ENCODE data around the gene CDPF1.

CDPF1 gene

GRCh38 chr22:46293577-46294260 is 43.6 kb upstream of the CDPF1 start:
- H3K4me3 ChIP-seq (ENCODE audit: low read length), result no peak overlapping the region
- peak; percentile 78 for DNase-seq (ENCODE audit: low read depth)
- TF ChIP-seq, protein P1, sequence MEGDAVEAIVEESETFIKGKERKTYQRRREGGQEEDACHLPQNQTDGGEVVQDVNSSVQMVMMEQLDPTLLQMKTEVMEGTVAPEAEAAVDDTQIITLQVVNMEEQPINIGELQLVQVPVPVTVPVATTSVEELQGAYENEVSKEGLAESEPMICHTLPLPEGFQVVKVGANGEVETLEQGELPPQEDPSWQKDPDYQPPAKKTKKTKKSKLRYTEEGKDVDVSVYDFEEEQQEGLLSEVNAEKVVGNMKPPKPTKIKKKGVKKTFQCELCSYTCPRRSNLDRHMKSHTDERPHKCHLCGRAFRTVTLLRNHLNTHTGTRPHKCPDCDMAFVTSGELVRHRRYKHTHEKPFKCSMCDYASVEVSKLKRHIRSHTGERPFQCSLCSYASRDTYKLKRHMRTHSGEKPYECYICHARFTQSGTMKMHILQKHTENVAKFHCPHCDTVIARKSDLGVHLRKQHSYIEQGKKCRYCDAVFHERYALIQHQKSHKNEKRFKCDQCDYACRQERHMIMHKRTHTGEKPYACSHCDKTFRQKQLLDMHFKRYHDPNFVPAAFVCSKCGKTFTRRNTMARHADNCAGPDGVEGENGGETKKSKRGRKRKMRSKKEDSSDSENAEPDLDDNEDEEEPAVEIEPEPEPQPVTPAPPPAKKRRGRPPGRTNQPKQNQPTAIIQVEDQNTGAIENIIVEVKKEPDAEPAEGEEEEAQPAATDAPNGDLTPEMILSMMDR (conservative IDR thresholded peaks at IDR 0.05; ENCODE audit: low read length), result no peak; the same call in 1 of the 2 replicates

GRCh38 chr22:46292732-46293131 is 42.6 kb upstream of the CDPF1 start:
- TF ChIP-seq, protein P1 (conservative IDR thresholded peaks at IDR 0.05; ENCODE audit: low read length), result no peak
- no peak for DNase-seq (ENCODE audit: low read depth)
- H3K4me3 ChIP-seq (ENCODE audit: low read length), result no peak overlapping the region

- TF ChIP-seq, protein P1 (conservative IDR thresholded peaks at IDR 0.05; ENCODE audit: low read length), result no peak
- H3K4me3 ChIP-seq (ENCODE audit: low read length), result no peak overlapping the region
- DNase-seq (ENCODE audit: low read depth), result no peak
Measured at GRCh38 chr22:46292173-46292572, 42.1 kb upstream of the CDPF1 start.

DNA sequence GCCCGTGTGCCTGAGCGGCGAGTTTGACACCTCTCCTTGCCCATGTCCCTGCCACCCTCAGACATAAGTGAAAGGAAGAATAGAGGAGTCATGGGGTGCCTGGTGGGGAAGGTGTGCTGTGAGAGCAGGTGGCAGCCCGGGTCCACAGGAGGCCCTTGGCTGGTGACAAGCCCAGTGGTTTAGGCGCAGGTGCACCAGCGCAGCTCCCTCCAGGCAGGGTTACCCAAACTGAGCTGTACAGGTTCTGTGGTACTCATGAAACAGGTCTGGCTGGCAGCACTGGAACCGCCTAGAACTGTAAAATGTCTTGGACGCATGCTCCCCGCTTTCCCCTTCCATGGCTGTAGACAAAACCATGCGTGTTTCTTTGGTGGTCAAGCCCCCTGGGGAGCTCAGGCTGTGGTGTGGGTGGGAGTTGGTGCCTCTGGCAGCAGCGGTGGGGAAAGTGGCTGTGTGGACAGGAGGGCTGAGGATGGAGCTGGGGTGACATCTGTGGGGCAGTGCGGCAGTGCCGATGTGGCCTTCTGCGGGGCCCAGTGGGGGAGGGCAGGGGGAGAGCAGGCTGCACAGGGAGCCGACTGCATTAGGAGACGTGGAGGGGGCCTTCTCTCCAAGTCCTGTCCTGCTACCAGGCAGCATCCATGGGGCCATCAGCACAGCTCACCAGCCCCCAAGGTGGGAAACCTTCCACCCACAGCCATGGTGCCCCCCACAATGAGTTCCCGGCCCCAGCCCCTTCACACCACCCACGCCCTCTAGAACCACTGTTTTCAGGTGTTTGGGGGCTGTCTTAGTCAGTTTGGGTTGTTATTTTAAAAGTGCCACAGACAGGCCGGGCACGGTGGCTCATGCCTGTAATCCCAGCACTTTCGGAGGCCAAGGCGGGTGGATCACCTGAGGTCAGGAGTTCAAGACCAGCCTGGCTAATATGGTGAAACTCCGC is 41.0 kb upstream of the CDPF1 start:
- TF ChIP-seq, protein P1 (conservative IDR thresholded peaks at IDR 0.05; ENCODE audit: low read length), result no peak
- H3K4me3 ChIP-seq (ENCODE audit: low read length), result no peak overlapping the region
- no peak for DNase-seq (ENCODE audit: low read depth)

GRCh38 chr22:46290121-46290842 is 40.2 kb upstream of the CDPF1 start:
- DNase-seq (ENCODE audit: low read depth), result no peak
- TF ChIP-seq, protein P1 (conservative IDR thresholded peaks at IDR 0.05; ENCODE audit: low read length), result no peak
- H3K4me3 ChIP-seq (ENCODE audit: low read length), result no peak overlapping the region

DNA sequence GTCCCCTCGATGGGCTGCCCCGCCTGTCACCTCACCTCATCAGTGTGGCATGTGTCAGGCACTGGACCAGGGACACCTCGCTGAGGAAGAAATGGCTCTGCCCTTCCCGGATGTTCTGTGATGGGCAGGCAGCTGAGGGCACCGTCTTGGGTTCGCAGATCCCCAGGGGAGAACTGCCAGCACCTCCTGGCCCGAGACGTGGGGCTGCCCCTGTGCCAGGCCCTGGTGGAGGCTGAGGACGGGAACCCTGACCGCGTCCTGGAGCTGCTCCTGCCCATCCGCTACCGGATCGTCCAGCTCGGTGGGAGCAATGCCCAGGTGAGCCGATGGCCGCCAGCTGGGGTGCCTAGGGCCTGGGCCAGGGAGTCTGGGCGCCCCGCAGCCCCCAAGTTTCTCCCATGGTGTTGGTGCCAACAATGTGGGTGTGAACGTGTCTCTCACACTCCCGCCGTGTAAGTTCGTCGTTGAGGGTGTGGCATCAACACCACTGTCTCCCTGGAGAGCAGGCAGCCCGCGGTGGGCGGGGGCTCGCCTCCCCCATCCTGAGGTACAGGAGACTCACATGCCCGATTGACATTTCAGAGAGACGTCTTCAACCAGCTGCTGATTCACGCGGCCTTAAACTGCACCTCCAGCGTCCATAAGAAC is 39.3 kb upstream of the CDPF1 start:
- H3K4me3 ChIP-seq (ENCODE audit: low read length), result no peak overlapping the region
- TF ChIP-seq, protein P1 (conservative IDR thresholded peaks at IDR 0.05; ENCODE audit: low read length), result no peak
- DNase-seq (ENCODE audit: low read depth), result no peak

Data from AG10803 (cell line).